K562 (cell line): ENCODE measurements around the gene LSS. TPM values are rescaled to one million over a fixed set of nuclear protein-coding genes. Genes with fewer than 3 reads are reported as not detected.

Experiments used
- ARID2 ChIP-seq: fragments of 450-650 bp; IDR thresholded peaks from 2 replicates; pipeline ENCODE4 v1.6.1; 2017; ENCODE audit warnings: antibody characterized with exemption, mild to moderate bottlenecking
- ARNT ChIP-seq, 2 experiments: fragments of 450-650 bp; IDR thresholded peaks; 2 replicates each; pipeline ENCODE4 v1.6.1; 2016; ENCODE audit warnings: mild to moderate bottlenecking in 1 of 2
- CREB3L1 ChIP-seq: fragments of 450-650 bp; IDR thresholded peaks from 2 replicates; pipeline ENCODE4 v1.6.1; 2014; ENCODE audit warnings: low read depth, mild to moderate bottlenecking, moderate library complexity, borderline replicate concordance
- FOSL1 ChIP-seq: fragments of 200-800 bp; sonication (Bioruptor generic); conservative IDR thresholded peaks from 2 replicates; pipeline ENCODE4 v1.6.1; 2016; ENCODE audit warnings: missing genetic modification characterization, missing compliant biosample characterization
- KAT7 ChIP-seq: sonication (generic); formaldehyde crosslinking; IDR thresholded peaks from 2 replicates; pipeline ENCODE4 v1.8.0; 2022; ENCODE audit warnings: missing genetic modification reagents, mild to moderate bottlenecking, borderline replicate concordance
- NFIX ChIP-seq: fragments of 250-450 bp; sonication (Bioruptor Pico); IDR thresholded peaks from 2 replicates; pipeline ENCODE4 v1.4.0; 2020; ENCODE audit warnings: low read depth, mild to moderate bottlenecking, moderate library complexity
- POLR2G ChIP-seq: fragments of 200-400 bp; formaldehyde crosslinking; IDR thresholded peaks from 2 replicates; pipeline ENCODE4 v1.6.1; 2017; ENCODE audit warnings: low read depth, mild to moderate bottlenecking, antibody characterized with exemption, low read length, moderate library complexity
- SAFB2 ChIP-seq: fragments of 200-400 bp; formaldehyde crosslinking; IDR thresholded peaks from 2 replicates; pipeline ENCODE4 v1.6.1; 2018; ENCODE audit warnings: borderline replicate concordance, low read length, low read depth, moderate library complexity; ENCODE audit not compliant: severe bottlenecking
- TRIM28 ChIP-seq: fragments of 450-650 bp; IDR thresholded peaks from 2 replicates; pipeline ENCODE4 v1.6.1; 2017
- TSHZ1 ChIP-seq: fragments of 250-450 bp; sonication (Bioruptor Pico); IDR thresholded peaks from 2 replicates; pipeline ENCODE4 v1.4.0; 2020; ENCODE audit warnings: mild to moderate bottlenecking, moderate library complexity
- ZBTB2 ChIP-seq: fragments of 450-650 bp; IDR thresholded peaks from 2 replicates; pipeline ENCODE4 v1.6.1; 2016; ENCODE audit warnings: antibody characterized with exemption
- ZFP91 ChIP-seq: sonication (generic); formaldehyde crosslinking; IDR thresholded peaks from 2 replicates; pipeline ENCODE4 v1.8.0; 2022; ENCODE audit warnings: mild to moderate bottlenecking, missing genetic modification reagents
- ZNF24 ChIP-seq: fragments of 450-650 bp; IDR thresholded peaks from 2 replicates; pipeline ENCODE4 v1.6.1; 2016
- ZNF282 ChIP-seq: sonication (generic); formaldehyde crosslinking; IDR thresholded peaks from 2 replicates; pipeline ENCODE4 v1.8.1; 2023; ENCODE audit warnings: missing genetic modification reagents
- ZNF449 ChIP-seq: fragments of 250-450 bp; sonication (Bioruptor Pico); IDR thresholded peaks from 2 replicates; pipeline ENCODE4 v1.8.0; 2022; ENCODE audit warnings: moderate library complexity, mild to moderate bottlenecking, inconsistent platforms
- ZNF584 ChIP-seq: fragments of 200-800 bp; sonication (Bioruptor generic); IDR thresholded peaks from 2 replicates; pipeline ENCODE4 v1.6.1; 2016; ENCODE audit warnings: low read depth, mild to moderate bottlenecking, missing genetic modification characterization, missing compliant biosample characterization
- ZNF586 ChIP-seq: fragments of 450-650 bp; formaldehyde crosslinking; conservative IDR thresholded peaks from 2 replicates; pipeline ENCODE4 v1.4.0; 2020; ENCODE audit warnings: mild to moderate bottlenecking, moderate library complexity
- ZZZ3 ChIP-seq: fragments of 450-650 bp; IDR thresholded peaks from 2 replicates; pipeline ENCODE4 v1.6.1; 2016; ENCODE audit warnings: antibody characterized with exemption, mild to moderate bottlenecking, moderate library complexity
- polyA plus RNA-seq, 8 experiments: library from polyadenylated mRNA; depleted of rRNA in 4 of 8; stranded (reverse) in 5 of 8; unstranded in 3 of 8; fragments of >200 nt; fragmentation: Nextera tagmentation in 2 of 8; fragmentation: Illumina TruSeq in 1 of 8; extraction: Ambion mirVana in 2 of 8; extraction: Trizol in 1 of 8; gene quantifications; 2 replicates each; pipeline versions ENCODE4 v1.2.1 to v1.2.3, GENCODE V29; 2011 to 2014; ENCODE audit warnings: inconsistent platforms in 1 of 8, missing spikeins in 1 of 8
- total RNA-seq, 7 experiments: library from RNA; depleted of rRNA in 6 of 7; stranded (reverse); fragments of >200 nt in 6 of 7; fragmentation: Illumina TruSeq in 2 of 7; extraction: Trizol in 2 of 7; gene quantifications; 2 replicates each; pipeline versions ENCODE4 v1.2.1 to v1.2.3, GENCODE V29; 2011 to 2021; ENCODE audit warnings: low replicate concordance in 1 of 7

The LSS gene
- total and polyA plus RNA-seq, 9 of the 15 experiments (the other 6 are each of a cell fraction or from before 2014, with no cell fraction given): 2.2 to 89.5 (median 37.4) TPM

- TF ChIP-seq SAFB2: no peak
- TF ChIP-seq NFIX: no peak
- 0 out of 2 replicates have a peak, but pooled peaks have one; percentile 63 for TF ChIP-seq KAT7 (CRISPR knock-in tag)
- TF ChIP-seq ZNF586 (CRISPR knock-in tag): no peak
- TF ChIP-seq ZNF24: no peak; the same call in 1 of the 2 replicates
- peak; percentile 43; the same call in 1 of the 2 replicates for TF ChIP-seq POLR2G
- peak; percentile 69 for TF ChIP-seq TRIM28
- TF ChIP-seq ZBTB2: peak; percentile 77; the same call in 1 of the 2 replicates
- 0 out of 2 replicates have a peak, but pooled peaks have one; percentile 28 for TF ChIP-seq FOSL1 (tag)
- peak; percentile 47 to 48; a peak in 1 of 4 replicates for TF ChIP-seq ARNT (IDR thresholded peaks at IDR 0.05)
- 0 out of 2 replicates have a peak, but pooled peaks have one; percentile 78 for TF ChIP-seq ZNF282 (CRISPR knock-in tag)
- no peak for TF ChIP-seq ZFP91 (CRISPR knock-in tag)
- TF ChIP-seq ZNF584 (CRISPR knock-in tag): no peak
- TF ChIP-seq ZZZ3: no peak
- no peak for TF ChIP-seq TSHZ1 (CRISPR knock-in tag)
- no peak for TF ChIP-seq ZNF449 (CRISPR knock-in tag)
- no peak for TF ChIP-seq ARID2
- 0 out of 2 replicates have a peak, but pooled peaks have one; percentile 30 for TF ChIP-seq CREB3L1
These were observed 44.5 kb downstream of the LSS start, which contains the start of gene SPATC1L (continued) for GRCh38 chr21:46183910-46184624.
